ENCODE results near the gene PTPRN2. TPM values are rescaled to one million over a fixed set of nuclear protein-coding genes. Genes with fewer than 3 reads are reported as not detected.
A peak's percentile ranks its signal among the peaks of the same experiment; 100 is the strongest.

Gene PTPRN2
- total RNA-seq, 1 experiment from 2014 or later: not detected

GRCh38 chr7:158021836-158022235 lies 565.8 kb downstream of the PTPRN2 start:
- ChIA-PET POLR2A (ENCODE audit: unreplicated experiment) (no interaction called here), CTCF (no interaction called here)
- Histone ChIP-seq H3K27ac (no peak overlapping the region), H4K20me1 (ENCODE audit: insufficient read depth) (no peaks in the 10 kb centered on the region), H3K4me2 (no peak overlapping the region), H3K36me3 (ENCODE audit: low read depth) (no peaks in the 10 kb centered on the region), H3K79me2 (ENCODE audit: low read depth) (no peaks in the 10 kb centered on the region), H2AFZ (no peak overlapping the region), H3F3A (ENCODE audit: insufficient read depth, low read depth) (no peaks in the 10 kb centered on the region), H3K4me3 (no peak overlapping the region), H3K4me1 (replicated peaks; ENCODE audit: insufficient read depth) (no peaks in the 10 kb centered on the region), H3K9me2 (ENCODE audit: insufficient read depth) (no peaks in the 10 kb centered on the region), H3K9me3 (ENCODE audit: insufficient read depth, low read depth) (no peaks in the 10 kb centered on the region), H3K27me3 (ENCODE audit: insufficient read depth, low read depth) (peaks cover 100% of the 10 kb centered on the region)
- BruUV-seq (replicated peaks): no TSS peak
- no peak for DNase-seq
- TF ChIP-seq EZH2 (IDR thresholded peaks at IDR 0.05; ENCODE audit: low read depth): no peak
- TF ChIP-seq CTCF (conservative IDR thresholded peaks at IDR 0.05): no peak
- intact Hi-C loops (cut with micrococcal nuclease; ENCODE audit: unreplicated experiment): no loop called here

- ChIA-PET CTCF (no interaction called here), POLR2A (ENCODE audit: unreplicated experiment) (no interaction called here)
- Histone ChIP-seq H4K20me1 (ENCODE audit: insufficient read depth) (no peaks in the 10 kb centered on the region), H3K4me2 (no peak overlapping the region), H3K9me2 (ENCODE audit: insufficient read depth) (no peaks in the 10 kb centered on the region), H2AFZ (no peak overlapping the region), H3F3A (ENCODE audit: insufficient read depth, low read depth) (no peaks in the 10 kb centered on the region), H3K4me3 (no peak overlapping the region), H3K79me2 (ENCODE audit: low read depth) (no peaks in the 10 kb centered on the region), H3K27me3 (ENCODE audit: insufficient read depth, low read depth) (peaks cover 100% of the 10 kb centered on the region), H3K4me1 (replicated peaks; ENCODE audit: insufficient read depth) (no peaks in the 10 kb centered on the region), H3K36me3 (ENCODE audit: low read depth) (no peaks in the 10 kb centered on the region), H3K27ac (no peak overlapping the region), H3K9me3 (ENCODE audit: insufficient read depth, low read depth) (no peaks in the 10 kb centered on the region)
- intact Hi-C loops (cut with micrococcal nuclease; ENCODE audit: unreplicated experiment): no loop called here
- BruUV-seq (replicated peaks): no TSS peak
- no peak for TF ChIP-seq CTCF (conservative IDR thresholded peaks at IDR 0.05)
- TF ChIP-seq EZH2 (IDR thresholded peaks at IDR 0.05; ENCODE audit: low read depth): no peak
- DNase-seq: no peak
Observed at GRCh38 chr7:158020706-158021095, 566.9 kb downstream of the PTPRN2 start.

GRCh38 chr7:158019726-158020705 lies 567.6 kb downstream of the PTPRN2 start:
- no peak overlapping the region for H2AFZ ChIP-seq
- H3K9me3 ChIP-seq (ENCODE audit: insufficient read depth, low read depth): no peaks in the 10 kb centered on the region
- no peaks in the 10 kb centered on the region for H3K9me2 ChIP-seq (ENCODE audit: insufficient read depth)
- no peaks in the 10 kb centered on the region for H3K36me3 ChIP-seq (ENCODE audit: low read depth)
- H4K20me1 ChIP-seq (ENCODE audit: insufficient read depth): no peaks in the 10 kb centered on the region
- no peaks in the 10 kb centered on the region for H3K4me1 ChIP-seq (replicated peaks; ENCODE audit: insufficient read depth)
- intact Hi-C loops (cut with micrococcal nuclease; ENCODE audit: unreplicated experiment): no loop called here
- no peak overlapping the region for H3K4me2 ChIP-seq
- no peaks in the 10 kb centered on the region for H3F3A ChIP-seq (ENCODE audit: insufficient read depth, low read depth)
- BruUV-seq (replicated peaks): no TSS peak
- TF ChIP-seq CTCF (conservative IDR thresholded peaks at IDR 0.05) (no peak), EZH2 (IDR thresholded peaks at IDR 0.05; ENCODE audit: low read depth) (peak; percentile 72; the same call in 1 of the 2 replicates)
- H3K27ac ChIP-seq: no peak overlapping the region
- DNase-seq: no peak
- POLR2A ChIA-PET (ENCODE audit: unreplicated experiment): no interaction called here
- CTCF ChIA-PET: no interaction called here
- H3K4me3 ChIP-seq: no peak overlapping the region
- H3K79me2 ChIP-seq (ENCODE audit: low read depth): no peaks in the 10 kb centered on the region
- peaks cover 100% of the 10 kb centered on the region for H3K27me3 ChIP-seq (ENCODE audit: insufficient read depth, low read depth)

Data from PC-9 (cell line).